ENCODE results near the gene FADS3. TPM values are rescaled to one million over a fixed set of nuclear protein-coding genes. Genes with fewer than 3 reads are reported as not detected.

The FADS3 gene
- total and polyA plus RNA-seq, 2 experiments from 2014 or later: 44.4 to 73.5 TPM

GRCh38 chr11:61827571-61828378, 63.6 kb downstream of the FADS3 start, which contains the start of gene FADS2:
Gene FADS2 (plus strand): TSS chr11:61828300. CDS start chr11:61828391, 91 bp downstream.
- Histone ChIP-seq H4K20me1 (replicated peaks; ENCODE audit: insufficient read depth) (peaks cover 31% of the 10 kb centered on the region), H3K27me3 (ENCODE audit: insufficient read depth) (no peaks in the 10 kb centered on the region), H3K4me3 (peak within 1 kb of the TSS; percentile 99), H3K79me2 (replicated peaks; ENCODE audit: insufficient read depth) (peaks cover 50% of the 10 kb centered on the region), H3F3A (replicated peaks; ENCODE audit: low read depth) (peaks cover 39% of the 10 kb centered on the region), H3K36me3 (ENCODE audit: insufficient read depth) (peaks cover 3% of the 10 kb centered on the region), H3K4me1 (ENCODE audit: insufficient read depth) (peaks cover 47% of the 10 kb centered on the region), H3K4me2 (peak within 1 kb of the TSS; percentile 100), H2AFZ (peak within 1 kb of the TSS; percentile 86; the same call in 1 of the 2 replicates), H3K9me2 (ENCODE audit: insufficient read depth) (no peaks in the 10 kb centered on the region), H3K27ac (ENCODE audit: low read depth) (peak within 1 kb of the TSS; percentile 99)
- peaks cover 25% of the 10 kb centered on the region for H3K27me3 Mint-ChIP-seq (ENCODE audit: insufficient read depth, low read depth, poor library complexity)
- H3K9me3 Mint-ChIP-seq: peaks cover 3% of the 10 kb centered on the region; the same call in 1 of the 3 replicates
- peak within 1 kb of the TSS; percentile 87 for H3K4me3 Mint-ChIP-seq
- ATAC-seq (peak; percentile 74), DNase-seq (ENCODE audit: low spot score) (peak; percentile 90)
- H3K27ac Mint-ChIP-seq: peak within 1 kb of the TSS; percentile 97
- peaks cover 44% of the 10 kb centered on the region for H3K4me1 Mint-ChIP-seq
- H3K36me3 Mint-ChIP-seq (ENCODE audit: low read depth): peaks cover 37% of the 10 kb centered on the region
- TF ChIP-seq STAT1 (IDR thresholded peaks at IDR 0.05; ENCODE audit: unreplicated experiment) (no peak), ZNF462 (CRISPR knock-in tag; IDR thresholded peaks at IDR 0.05) (no peak), POLR2AphosphoS5 (IDR thresholded peaks at IDR 0.05; ENCODE audit: low read depth) (peak; percentile 83), CTCF (conservative IDR thresholded peaks at IDR 0.05; ENCODE audit: low read depth in 2 of 2) (peak in 1 of 2 experiments; percentile 28; a peak in 2 of 4 replicates)
